Endodermal cell (in vitro differentiated cells): ENCODE data around the gene GNS. TPM values are rescaled to one million over a fixed set of nuclear protein-coding genes. Genes with fewer than 3 reads are reported as not detected.

Experiments
- DNase-seq: peaks from one replicate; pipeline ENCODE4 v3.0.0-alpha.2; 2017
- H3K27ac ChIP-seq: 2 replicates; pipeline ENCODE4 v1.5.1; 2013; ENCODE audit warnings: mild to moderate bottlenecking, low read depth, low read length, moderate library complexity
- H3K27me3 ChIP-seq: 2 replicates; pipeline ENCODE4 v1.6.1; 2013; ENCODE audit warnings: mild to moderate bottlenecking, low read length, moderate library complexity; ENCODE audit not compliant: insufficient read depth, control insufficient read depth, poor library complexity, severe bottlenecking
- H3K36me3 ChIP-seq: 2 replicates; pipeline ENCODE4 v1.7.0; 2013; ENCODE audit warnings: mild to moderate bottlenecking, low read length, moderate library complexity; ENCODE audit not compliant: control insufficient read depth, insufficient read depth
- H3K4me1 ChIP-seq: one replicate; pipeline ENCODE4 v1.7.0; 2013; ENCODE audit warnings: low read length; ENCODE audit not compliant: control insufficient read depth, insufficient read depth
- H3K4me3 ChIP-seq: 2 replicates; pipeline ENCODE4 v1.5.1; 2013; ENCODE audit warnings: mild to moderate bottlenecking, low read length, moderate library complexity
- H3K9ac ChIP-seq: 2 replicates; pipeline ENCODE4 v1.6.1; 2013; ENCODE audit warnings: mild to moderate bottlenecking, low read length, moderate library complexity; ENCODE audit not compliant: poor library complexity, severe bottlenecking; ENCODE audit errors: extremely low read depth
- H3K9me3 ChIP-seq: 2 replicates; pipeline ENCODE4 v1.6.1; 2013; ENCODE audit warnings: mild to moderate bottlenecking, low read length, moderate library complexity; ENCODE audit not compliant: control insufficient read depth
- H3K27ac Mint-ChIP-seq: 2 replicates; pipeline ENCODE4 v1.8.0; 2020; ENCODE audit warnings: mixed read lengths
- H3K27me3 Mint-ChIP-seq: 2 replicates; pipeline ENCODE4 v1.8.0; 2021; ENCODE audit warnings: mild to moderate bottlenecking, mixed read lengths; ENCODE audit not compliant: insufficient read depth
- H3K36me3 Mint-ChIP-seq: 2 replicates; pipeline ENCODE4 v1.8.0; 2020; ENCODE audit warnings: low read depth, mixed read lengths
- H3K4me1 Mint-ChIP-seq: 2 replicates; pipeline ENCODE4 v1.8.0; 2020; ENCODE audit warnings: mixed read lengths
- H3K4me3 Mint-ChIP-seq: 2 replicates; pipeline ENCODE4 v1.8.0; 2020; ENCODE audit warnings: mild to moderate bottlenecking, moderate library complexity, mixed read lengths
- H3K9me3 Mint-ChIP-seq: 2 replicates; pipeline ENCODE4 v1.8.0; 2020; ENCODE audit warnings: mild to moderate bottlenecking, mixed read lengths
- WGBS, 2 experiments: methylation state at CpG; one replicate each; pipeline versions ENCODE4 v1.1.5 to v1.1.7; 2013; ENCODE audit warnings: missing lambda C conversion rate in 2 of 2, mixed read lengths in 1 of 2; ENCODE audit not compliant: insufficient coverage in 1 of 2, insufficient read length in 1 of 2; 5-methylcytosine and 5-hydroxymethylcytosine counted together
- total RNA-seq, 2 donors: library from RNA; stranded (reverse); fragmentation: NEBNext Ultra II Directional in 1 of 2; extraction: Animal tissue kit (Norgen Biotek cat#: 25700) in 1 of 2; gene quantifications; 2 replicates in 1 of 2; 3 replicates in 1 of 2; pipeline ENCODE4 v1.2.1, GENCODE V29; 2021
- TF ChIP-seq, protein P1 (sequence below): fragments of 200-600 bp; sonication (generic); conservative IDR thresholded peaks from 2 replicates; pipeline ENCODE4 v1.5.0; 2021; ENCODE audit warnings: antibody characterized with exemption, mild to moderate bottlenecking

Gene GNS
- total RNA-seq, 2 donors from 2014 or later = 46.4 to 48.1 TPM

DNA sequence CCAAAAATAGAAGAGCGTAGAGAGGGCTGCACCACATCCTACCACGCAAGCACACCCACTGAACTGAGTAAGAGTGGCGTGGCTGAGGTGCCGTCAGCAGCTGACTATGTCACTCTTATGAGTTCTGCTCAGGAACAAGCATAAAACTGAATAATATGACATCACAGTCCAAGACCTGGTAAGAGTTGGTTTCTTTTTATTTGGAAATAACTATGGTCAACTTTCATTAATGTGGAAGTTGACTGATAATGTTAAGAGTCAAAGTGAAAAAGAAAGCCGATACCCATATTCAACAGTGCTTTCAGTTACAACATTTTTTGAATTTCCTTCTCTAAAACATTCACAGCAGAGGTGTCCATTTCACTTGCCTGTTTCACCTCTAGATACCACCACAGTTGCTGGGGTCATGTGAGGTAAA, 44.6 kb downstream of the GNS start:
- H3K27me3 Mint-ChIP-seq = no peaks in the 10 kb centered on the region
- H3K36me3 ChIP-seq = peaks cover 47% of the 10 kb centered on the region
- WGBS, 2 experiments = 97 to 100% methylated on average over 2 to 5 of the region's 5 CpGs

GRCh38 chr12:64713376-64713775, 45.8 kb downstream of the GNS start:
- no peak for DNase-seq
- Histone ChIP-seq H3K9ac (no peak overlapping the region), H3K27me3 (no peaks in the 10 kb centered on the region), H3K9me3 (no peaks in the 10 kb centered on the region), H3K4me3 (no peak overlapping the region), H3K27ac (no peak overlapping the region), H3K4me1 (no peaks in the 10 kb centered on the region), H3K36me3 (peaks cover 41% of the 10 kb centered on the region)
- no peak overlapping the region for H3K27ac Mint-ChIP-seq
- TF ChIP-seq, protein P1, sequence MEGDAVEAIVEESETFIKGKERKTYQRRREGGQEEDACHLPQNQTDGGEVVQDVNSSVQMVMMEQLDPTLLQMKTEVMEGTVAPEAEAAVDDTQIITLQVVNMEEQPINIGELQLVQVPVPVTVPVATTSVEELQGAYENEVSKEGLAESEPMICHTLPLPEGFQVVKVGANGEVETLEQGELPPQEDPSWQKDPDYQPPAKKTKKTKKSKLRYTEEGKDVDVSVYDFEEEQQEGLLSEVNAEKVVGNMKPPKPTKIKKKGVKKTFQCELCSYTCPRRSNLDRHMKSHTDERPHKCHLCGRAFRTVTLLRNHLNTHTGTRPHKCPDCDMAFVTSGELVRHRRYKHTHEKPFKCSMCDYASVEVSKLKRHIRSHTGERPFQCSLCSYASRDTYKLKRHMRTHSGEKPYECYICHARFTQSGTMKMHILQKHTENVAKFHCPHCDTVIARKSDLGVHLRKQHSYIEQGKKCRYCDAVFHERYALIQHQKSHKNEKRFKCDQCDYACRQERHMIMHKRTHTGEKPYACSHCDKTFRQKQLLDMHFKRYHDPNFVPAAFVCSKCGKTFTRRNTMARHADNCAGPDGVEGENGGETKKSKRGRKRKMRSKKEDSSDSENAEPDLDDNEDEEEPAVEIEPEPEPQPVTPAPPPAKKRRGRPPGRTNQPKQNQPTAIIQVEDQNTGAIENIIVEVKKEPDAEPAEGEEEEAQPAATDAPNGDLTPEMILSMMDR = no peak
- H3K27me3 Mint-ChIP-seq = no peaks in the 10 kb centered on the region
- H3K36me3 Mint-ChIP-seq = peaks cover 59% of the 10 kb centered on the region
- H3K4me1 Mint-ChIP-seq = peaks cover 4% of the 10 kb centered on the region
- H3K4me3 Mint-ChIP-seq = no peak overlapping the region
- no peaks in the 10 kb centered on the region for H3K9me3 Mint-ChIP-seq

More for the DNA sequence above, 44.6 kb downstream of the GNS start:
- Mint-ChIP-seq H3K36me3 (peaks cover 62% of the 10 kb centered on the region), H3K4me3 (no peak overlapping the region), H3K4me1 (peaks cover 4% of the 10 kb centered on the region), H3K27ac (no peak overlapping the region), H3K9me3 (no peaks in the 10 kb centered on the region)
- Histone ChIP-seq H3K27ac (no peak overlapping the region), H3K4me3 (no peak overlapping the region), H3K9me3 (no peaks in the 10 kb centered on the region), H3K4me1 (no peaks in the 10 kb centered on the region), H3K9ac (no peak overlapping the region), H3K27me3 (no peaks in the 10 kb centered on the region)
- DNase-seq = no peak
- TF ChIP-seq, protein P1 = no peak

DNA sequence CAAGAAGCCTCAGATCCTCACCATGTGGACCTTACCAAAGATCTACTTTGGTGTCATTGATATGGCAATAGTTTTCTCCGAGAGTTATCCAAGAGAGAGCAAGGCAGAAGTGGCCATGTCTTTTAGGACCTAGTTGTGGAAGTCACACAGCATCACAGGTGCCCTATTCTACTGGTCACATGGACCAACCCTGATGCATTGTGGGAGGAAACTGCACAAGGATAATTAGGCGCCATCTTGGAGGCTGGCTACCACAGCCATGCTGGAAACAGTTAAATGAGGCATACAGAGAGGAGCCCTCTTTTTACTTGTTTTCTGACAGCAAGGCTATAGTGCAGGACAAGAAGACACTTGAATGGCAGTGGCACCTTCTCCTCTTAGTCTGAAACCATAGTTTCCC, 49.8 kb downstream of the GNS start:
- DNase-seq = no peak
- WGBS, 2 experiments = 89 to 92% methylated on average over 2 of the region's 2 CpGs
- Mint-ChIP-seq H3K4me3 (no peak overlapping the region), H3K27ac (no peak overlapping the region), H3K9me3 (no peaks in the 10 kb centered on the region), H3K36me3 (peaks cover 29% of the 10 kb centered on the region), H3K4me1 (peaks cover 4% of the 10 kb centered on the region), H3K27me3 (no peaks in the 10 kb centered on the region)
- no peaks in the 10 kb centered on the region for H3K27me3 ChIP-seq
- TF ChIP-seq, protein P1 = no peak
- H3K9ac ChIP-seq = no peak overlapping the region
- H3K9me3 ChIP-seq = no peaks in the 10 kb centered on the region
- peaks cover 12% of the 10 kb centered on the region for H3K36me3 ChIP-seq
- H3K4me1 ChIP-seq = no peaks in the 10 kb centered on the region
- H3K27ac ChIP-seq = no peak overlapping the region
- no peak overlapping the region for H3K4me3 ChIP-seq
